WERI-Rb-1 (cell line): ENCODE measurements around the gene ANKS6.
A peak's percentile ranks its signal among the peaks of the same experiment; 100 is the strongest.

ENCODE experiments used
- DNase-seq: peaks from one replicate; pipeline ENCODE4 v3.0.0-alpha.2; 2020
- H3K27ac ChIP-seq: fragments of 250-450 bp; sonication (Bioruptor Pico); 2 replicates; pipeline ENCODE4 v1.5.1; 2020; ENCODE audit warnings: mild to moderate bottlenecking, moderate library complexity
- H3K27me3 ChIP-seq: fragments of 250-450 bp; sonication (Bioruptor Pico); 2 replicates; pipeline ENCODE4 v1.5.1; 2021; ENCODE audit warnings: mild to moderate bottlenecking, low read depth, moderate library complexity; ENCODE audit not compliant: insufficient read depth, severe bottlenecking
- H3K36me3 ChIP-seq: fragments of 250-450 bp; sonication (Bioruptor Pico); 2 replicates; pipeline ENCODE4 v1.5.1; 2020; ENCODE audit warnings: mild to moderate bottlenecking, moderate library complexity
- H3K4me3 ChIP-seq: 2 replicates; pipeline ENCODE4 v1.5.1; 2011; ENCODE audit warnings: low read depth, mild to moderate bottlenecking, control low read depth, low read length
- H3K9me3 ChIP-seq: fragments of 250-450 bp; sonication (Bioruptor Pico); 2 replicates; pipeline ENCODE4 v1.5.1; 2021; ENCODE audit warnings: mild to moderate bottlenecking, moderate library complexity; ENCODE audit not compliant: severe bottlenecking
- TF ChIP-seq, protein P1 (sequence below): IDR thresholded peaks from 2 replicates; pipeline ENCODE4 v1.5.1; 2011; ENCODE audit warnings: low read depth, mild to moderate bottlenecking, control low read depth, inconsistent platforms, low read length

ANKS6 gene

DNA sequence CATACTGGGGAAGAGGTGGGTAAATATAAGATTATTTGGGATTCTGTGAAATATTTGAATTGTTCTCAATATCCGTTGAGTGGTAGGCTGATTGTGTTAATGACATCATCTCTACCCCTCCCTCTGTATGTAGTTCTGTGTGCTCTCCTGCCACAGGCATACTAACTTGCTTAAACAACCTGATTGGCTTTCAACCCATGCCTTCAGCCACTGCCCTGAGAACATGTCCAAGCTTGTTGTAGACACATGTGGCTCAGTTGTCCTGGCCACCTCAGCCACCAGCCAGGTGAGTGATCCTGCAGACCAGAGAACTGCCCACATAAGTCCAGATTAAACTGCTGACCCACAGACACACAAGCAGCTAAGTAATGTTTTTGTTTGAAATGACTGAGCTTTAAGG lies 31.1 kb downstream of the ANKS6 start:
- peaks cover 12% of the 10 kb centered on the region for H3K9me3 ChIP-seq
- H3K27me3 ChIP-seq: no peaks in the 10 kb centered on the region
- H3K27ac ChIP-seq: peak overlapping the region; percentile 68
- H3K4me3 ChIP-seq: no peak overlapping the region
- DNase-seq: peak; percentile 64
- peaks cover 54% of the 10 kb centered on the region for H3K36me3 ChIP-seq
- TF ChIP-seq, protein P1, sequence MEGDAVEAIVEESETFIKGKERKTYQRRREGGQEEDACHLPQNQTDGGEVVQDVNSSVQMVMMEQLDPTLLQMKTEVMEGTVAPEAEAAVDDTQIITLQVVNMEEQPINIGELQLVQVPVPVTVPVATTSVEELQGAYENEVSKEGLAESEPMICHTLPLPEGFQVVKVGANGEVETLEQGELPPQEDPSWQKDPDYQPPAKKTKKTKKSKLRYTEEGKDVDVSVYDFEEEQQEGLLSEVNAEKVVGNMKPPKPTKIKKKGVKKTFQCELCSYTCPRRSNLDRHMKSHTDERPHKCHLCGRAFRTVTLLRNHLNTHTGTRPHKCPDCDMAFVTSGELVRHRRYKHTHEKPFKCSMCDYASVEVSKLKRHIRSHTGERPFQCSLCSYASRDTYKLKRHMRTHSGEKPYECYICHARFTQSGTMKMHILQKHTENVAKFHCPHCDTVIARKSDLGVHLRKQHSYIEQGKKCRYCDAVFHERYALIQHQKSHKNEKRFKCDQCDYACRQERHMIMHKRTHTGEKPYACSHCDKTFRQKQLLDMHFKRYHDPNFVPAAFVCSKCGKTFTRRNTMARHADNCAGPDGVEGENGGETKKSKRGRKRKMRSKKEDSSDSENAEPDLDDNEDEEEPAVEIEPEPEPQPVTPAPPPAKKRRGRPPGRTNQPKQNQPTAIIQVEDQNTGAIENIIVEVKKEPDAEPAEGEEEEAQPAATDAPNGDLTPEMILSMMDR: no peak

DNA sequence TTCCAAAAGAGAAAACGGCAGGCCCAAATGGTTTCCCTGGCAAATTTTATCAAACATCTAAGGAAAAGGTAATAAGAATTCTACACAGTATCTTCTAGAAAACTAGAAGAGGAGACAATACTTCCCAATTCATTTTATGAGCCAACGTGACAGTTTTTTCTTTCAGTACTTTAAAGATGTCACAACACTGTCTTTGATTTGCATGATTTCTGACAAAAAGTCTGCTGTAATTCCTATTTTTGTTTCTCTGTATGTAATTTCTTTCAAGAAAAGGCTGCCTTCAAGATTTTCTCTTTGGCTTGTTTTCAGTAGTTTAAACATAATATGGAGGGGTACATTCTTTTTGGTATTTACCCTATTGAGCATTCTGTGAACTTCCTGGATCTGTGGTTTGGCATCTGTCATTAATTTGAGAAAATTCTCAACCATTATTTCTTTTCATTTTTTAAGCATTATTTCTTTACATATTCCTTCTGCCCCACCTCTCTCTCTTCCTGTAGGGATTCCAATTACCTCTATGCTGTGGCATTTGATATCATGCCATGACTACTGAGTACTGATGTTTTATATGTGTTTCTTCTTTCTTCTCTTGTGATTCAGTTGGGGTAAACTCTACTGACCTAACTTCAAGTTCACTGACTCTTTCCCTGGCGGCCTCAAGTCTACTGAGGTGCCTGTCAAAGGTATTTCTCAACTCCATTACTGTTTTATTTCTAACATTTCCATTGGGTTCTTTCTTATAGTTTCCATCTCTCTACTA lies 32.2 kb downstream of the ANKS6 start:
- no peak overlapping the region for H3K27ac ChIP-seq
- no peak for DNase-seq
- peaks cover 48% of the 10 kb centered on the region for H3K36me3 ChIP-seq
- H3K9me3 ChIP-seq: peaks cover 17% of the 10 kb centered on the region
- no peaks in the 10 kb centered on the region for H3K27me3 ChIP-seq
- H3K4me3 ChIP-seq: no peak overlapping the region
- TF ChIP-seq, protein P1: no peak

DNA sequence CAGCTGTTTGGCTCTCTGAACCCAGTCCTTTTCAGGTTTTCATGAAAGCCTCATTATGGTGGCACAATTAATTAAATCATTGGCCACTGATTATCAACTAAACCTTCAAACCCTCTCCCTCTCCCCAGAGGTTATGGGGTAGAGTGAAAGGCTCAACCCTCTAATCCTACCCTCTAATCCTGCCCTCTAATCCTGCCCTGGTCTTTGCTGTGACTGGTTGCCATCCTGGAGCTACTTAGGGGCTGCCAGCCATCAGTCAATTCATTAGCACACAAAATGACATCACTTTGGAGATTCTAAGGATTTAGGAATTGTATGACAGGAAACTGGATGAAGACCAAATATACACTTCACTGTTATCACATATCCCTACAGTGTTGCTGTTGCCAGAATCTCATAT lies 36.1 kb downstream of the ANKS6 start:
- peaks cover 20% of the 10 kb centered on the region for H3K9me3 ChIP-seq
- no peaks in the 10 kb centered on the region for H3K27me3 ChIP-seq
- DNase-seq: peak; percentile 67
- TF ChIP-seq, protein P1: no peak
- H3K27ac ChIP-seq: peak overlapping the region; percentile 3; the same call in 1 of the 2 replicates
- H3K4me3 ChIP-seq: no peak overlapping the region
- peaks cover 41% of the 10 kb centered on the region for H3K36me3 ChIP-seq

DNA sequence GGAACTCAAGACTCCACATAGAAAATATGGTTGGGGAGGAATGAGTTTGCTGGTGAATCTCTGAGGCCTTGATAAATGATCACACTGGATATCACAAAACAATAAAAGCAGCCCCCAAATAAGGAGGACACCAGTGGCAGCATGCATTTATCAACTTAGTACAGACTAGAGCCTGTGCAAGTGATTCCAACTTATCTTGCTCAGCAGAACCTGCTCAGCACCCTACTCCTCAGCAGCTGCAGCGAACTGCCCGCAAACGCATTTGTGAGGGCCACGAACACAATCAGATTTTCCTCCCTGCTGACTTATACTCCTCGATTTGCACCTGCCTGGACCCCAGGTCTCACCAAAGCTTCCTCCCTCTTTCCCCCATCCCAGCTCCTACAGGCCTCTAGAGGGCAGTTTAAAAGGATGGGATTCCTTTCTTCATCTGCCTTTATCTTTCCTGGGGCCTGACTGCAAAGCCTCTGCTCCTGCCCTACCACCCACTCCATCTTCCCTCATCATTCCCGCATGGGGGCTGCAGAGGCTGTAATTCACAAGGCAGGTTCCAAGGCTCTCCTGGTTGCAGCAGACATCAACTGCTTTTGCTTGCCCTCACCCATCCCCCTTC lies 41.2 kb downstream of the ANKS6 start:
- H3K9me3 ChIP-seq: peaks cover 8% of the 10 kb centered on the region
- DNase-seq: no peak
- TF ChIP-seq, protein P1: peak; percentile 30
- no peaks in the 10 kb centered on the region for H3K27me3 ChIP-seq
- peaks cover 66% of the 10 kb centered on the region for H3K36me3 ChIP-seq
- no peak overlapping the region for H3K27ac ChIP-seq
- no peak overlapping the region for H3K4me3 ChIP-seq

DNA sequence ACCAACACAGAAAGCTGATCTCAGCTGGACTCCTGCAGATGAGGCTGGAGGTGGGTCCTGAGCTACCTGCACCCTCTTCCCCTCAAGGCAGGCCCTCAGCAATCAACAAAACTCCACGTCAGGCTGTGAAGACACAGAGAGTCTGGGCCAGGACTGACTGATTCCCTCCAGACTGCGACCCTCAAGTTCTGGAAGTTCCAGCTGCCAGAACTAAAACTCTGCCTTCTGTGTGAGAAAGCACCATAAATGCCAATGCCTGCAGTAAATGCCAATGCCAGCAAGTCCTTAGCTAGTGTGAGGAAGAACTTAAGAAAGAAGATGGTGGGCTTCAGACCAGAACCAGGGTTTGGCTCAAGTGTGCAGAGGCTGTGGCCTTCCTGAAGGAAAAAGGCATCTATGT lies 45.1 kb downstream of the ANKS6 start:
- peaks cover 65% of the 10 kb centered on the region for H3K36me3 ChIP-seq

More for the DNA sequence above, 45.1 kb downstream of the ANKS6 start:
- H3K27me3 ChIP-seq: no peaks in the 10 kb centered on the region
- no peaks in the 10 kb centered on the region for H3K9me3 ChIP-seq
- DNase-seq: no peak
- H3K4me3 ChIP-seq: no peak overlapping the region
- H3K27ac ChIP-seq: no peak overlapping the region
- TF ChIP-seq, protein P1: no peak
